GM23338 (cell line): ENCODE measurements around the gene ADAM20. TPM values are rescaled to one million over a fixed set of nuclear protein-coding genes. Genes with fewer than 3 reads are reported as not detected.

Experiments
- ATAC-seq: fragments of 200-7000 bp; cut with Tn5 transposase; 3 replicates; pipeline ENCODE4 v1.9.1; 2020
- DNase-seq: peaks from one replicate; pipeline ENCODE4 v3.0.0-alpha.2; 2015; ENCODE audit warnings: low spot score
- H2AFZ ChIP-seq: fragments of 200-600 bp; sonication (generic); 2 replicates; pipeline ENCODE4 v1.8.0; 2016; ENCODE audit warnings: antibody characterized with exemption, mild to moderate bottlenecking, moderate library complexity
- H3F3A ChIP-seq: fragments of 200-600 bp; sonication (generic); replicated peaks from 2 replicates; pipeline ENCODE4 v1.8.0; 2017; ENCODE audit warnings: antibody characterized with exemption, mixed run types, low read depth
- H3K27ac ChIP-seq: fragments of 200-600 bp; sonication (generic); 2 replicates; pipeline ENCODE4 v1.6.1; 2016; ENCODE audit warnings: low read depth
- H3K27me3 ChIP-seq: fragments of 200-600 bp; sonication (generic); 2 replicates; pipeline ENCODE4 v1.8.0; 2016; ENCODE audit warnings: mild to moderate bottlenecking, mixed run types, moderate library complexity; ENCODE audit not compliant: insufficient read depth
- H3K36me3 ChIP-seq: fragments of 200-600 bp; sonication (generic); 2 replicates; pipeline ENCODE4 v1.8.0; 2016; ENCODE audit warnings: mild to moderate bottlenecking; ENCODE audit not compliant: insufficient read depth
- H3K4me1 ChIP-seq: fragments of 200-600 bp; sonication (generic); 2 replicates; pipeline ENCODE4 v1.8.0; 2016; ENCODE audit warnings: mild to moderate bottlenecking, moderate library complexity; ENCODE audit not compliant: insufficient read depth
- H3K4me2 ChIP-seq: fragments of 200-600 bp; sonication (generic); 2 replicates; pipeline ENCODE4 v1.7.1; 2017; ENCODE audit warnings: mixed run types
- H3K4me3 ChIP-seq: fragments of 200-600 bp; sonication (generic); 2 replicates; pipeline ENCODE4 v1.6.1; 2016; ENCODE audit warnings: mixed run types
- H3K79me2 ChIP-seq: fragments of 200-600 bp; sonication (generic); replicated peaks from 2 replicates; pipeline ENCODE4 v1.8.0; 2017; ENCODE audit warnings: mild to moderate bottlenecking; ENCODE audit not compliant: insufficient read depth
- H3K9me2 ChIP-seq: fragments of 200-600 bp; sonication (generic); 2 replicates; pipeline ENCODE4 v1.8.0; 2017; ENCODE audit not compliant: insufficient read depth
- H4K20me1 ChIP-seq: fragments of 200-600 bp; sonication (generic); replicated peaks from 2 replicates; pipeline ENCODE4 v1.8.0; 2017; ENCODE audit warnings: mild to moderate bottlenecking; ENCODE audit not compliant: insufficient read depth
- H3K27ac Mint-ChIP-seq: 2 replicates; pipeline ENCODE4 v1.8.0; 2020; ENCODE audit warnings: inconsistent platforms, mild to moderate bottlenecking, moderate library complexity, mixed read lengths
- H3K27me3 Mint-ChIP-seq: 3 replicates; pipeline ENCODE4 v1.8.0; 2022; ENCODE audit warnings: low read depth, mild to moderate bottlenecking, moderate library complexity, mixed read lengths, inconsistent platforms; ENCODE audit not compliant: insufficient read depth, poor library complexity
- H3K36me3 Mint-ChIP-seq: 3 replicates; pipeline ENCODE4 v1.8.0; 2021; ENCODE audit warnings: low read depth, mild to moderate bottlenecking, inconsistent platforms, moderate library complexity, mixed read lengths
- H3K4me1 Mint-ChIP-seq: 3 replicates; pipeline ENCODE4 v1.8.0; 2020; ENCODE audit warnings: mild to moderate bottlenecking, inconsistent platforms, mixed read lengths
- H3K4me3 Mint-ChIP-seq: 3 replicates; pipeline ENCODE4 v1.8.0; 2021; ENCODE audit warnings: moderate library complexity, mild to moderate bottlenecking, inconsistent platforms, mixed read lengths
- H3K9me3 Mint-ChIP-seq: 3 replicates; pipeline ENCODE4 v1.8.0; 2020; ENCODE audit warnings: moderate library complexity, mild to moderate bottlenecking, inconsistent platforms, mixed read lengths
- CREB1 ChIP-seq: fragments of 250-450 bp; sonication (Bioruptor Pico); IDR thresholded peaks from 2 replicates; pipeline ENCODE4 v1.5.0; 2020; ENCODE audit warnings: low read depth, mild to moderate bottlenecking, moderate library complexity
- EZH2 ChIP-seq: fragments of 200-600 bp; sonication (generic); IDR thresholded peaks from one replicate; pipeline ENCODE4 v1.8.0; 2017; ENCODE audit warnings: antibody characterized with exemption, mild to moderate bottlenecking, low read depth; ENCODE audit not compliant: unreplicated experiment
- EZH2phosphoT487 ChIP-seq: fragments of 200-600 bp; sonication (generic); IDR thresholded peaks from one replicate; pipeline ENCODE4 v1.8.1; 2018; ENCODE audit warnings: antibody characterized with exemption; ENCODE audit not compliant: unreplicated experiment
- JUNB ChIP-seq: IDR thresholded peaks from one replicate; pipeline ENCODE4 v1.6.1; 2016; ENCODE audit warnings: antibody characterized with exemption; ENCODE audit not compliant: unreplicated experiment
- NANOG ChIP-seq: IDR thresholded peaks from 2 replicates; pipeline ENCODE4 v1.6.1; 2016; ENCODE audit warnings: antibody characterized with exemption, borderline replicate concordance
- POLR2AphosphoS5 ChIP-seq: IDR thresholded peaks from 2 replicates; pipeline ENCODE4 v1.6.1; 2016; ENCODE audit warnings: antibody characterized with exemption, low read depth
- STAT1 ChIP-seq: IDR thresholded peaks from one replicate; pipeline ENCODE4 v1.6.1; 2016; ENCODE audit warnings: antibody characterized with exemption; ENCODE audit not compliant: unreplicated experiment
- ZNF114 ChIP-seq: fragments of 250-450 bp; sonication (Bioruptor Pico); IDR thresholded peaks from 2 replicates; pipeline ENCODE4 v1.5.0; 2020; ENCODE audit warnings: mild to moderate bottlenecking, moderate library complexity
- ZNF331 ChIP-seq: fragments of 250-450 bp; sonication (Bioruptor Pico); IDR thresholded peaks from 2 replicates; pipeline ENCODE4 v1.5.0; 2020; ENCODE audit warnings: low read depth, mild to moderate bottlenecking, moderate library complexity
- polyA plus RNA-seq: library from polyadenylated mRNA; unstranded; fragments of >200 nt; fragmentation: Nextera tagmentation; extraction: Ambion mirVana; gene quantifications from 2 replicates; pipeline ENCODE4 v1.2.1, GENCODE V29; 2016
- total RNA-seq: library from RNA; depleted of rRNA; stranded (reverse); fragments of >200 nt; shearing (Covaris generic); gene quantifications from 2 replicates; pipeline ENCODE4 v1.2.3, GENCODE V29; 2014
- TF ChIP-seq, protein P1 (sequence below): fragments of 250-450 bp; sonication (Bioruptor Pico); IDR thresholded peaks from 2 replicates; pipeline ENCODE4 v1.5.0; 2020; ENCODE audit warnings: mild to moderate bottlenecking, moderate library complexity
- TF ChIP-seq, protein P2 (sequence below), 2 experiments: fragments of 200-600 bp in 1 of 2; sonication (generic) in 1 of 2; conservative IDR thresholded peaks; 2 replicates each; pipeline versions ENCODE4 v1.5.1 to v1.6.1; 2016 to 2017; ENCODE audit warnings: antibody characterized with exemption in 2 of 2, low read depth in 2 of 2, mild to moderate bottlenecking in 2 of 2, moderate library complexity in 1 of 2
- TF ChIP-seq, protein P3 (sequence below): IDR thresholded peaks from 2 replicates; pipeline ENCODE4 v1.6.1; 2016; ENCODE audit warnings: antibody characterized with exemption
- TF ChIP-seq, protein P4 (sequence below): IDR thresholded peaks from one replicate; pipeline ENCODE4 v1.6.1; 2018; ENCODE audit warnings: antibody characterized with exemption; ENCODE audit not compliant: unreplicated experiment

The ADAM20 gene
- total and polyA plus RNA-seq, 2 experiments from 2014 or later = 0.06 to 2.1 TPM

DNA sequence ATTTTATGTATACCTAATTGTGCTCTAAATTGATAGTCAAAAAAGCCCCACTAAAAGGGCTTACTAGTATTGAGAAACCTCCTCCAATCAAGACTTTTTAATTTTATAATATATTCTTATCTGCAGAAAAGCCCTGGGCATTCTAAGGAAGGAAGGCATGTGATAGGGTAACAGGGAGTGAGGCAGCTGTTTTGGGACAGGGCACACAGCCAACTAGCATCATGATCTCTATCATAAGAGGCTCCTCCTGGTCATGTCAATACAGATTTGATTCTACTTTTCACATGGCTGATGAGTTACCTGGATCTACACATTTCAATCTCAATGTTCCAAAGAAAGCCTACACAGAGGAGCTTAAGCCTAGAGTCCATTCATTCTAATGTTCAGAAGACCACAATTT is 9.1 kb downstream of the ADAM20 start:
- 0 out of 2 replicates have a peak, but pooled peaks cover 7% of the 10 kb centered on the region for H3K9me2 ChIP-seq
- ATAC-seq (no peak), DNase-seq (no peak)
- H3K27me3 ChIP-seq = no peaks in the 10 kb centered on the region
- H3K4me3 ChIP-seq = no peak overlapping the region
- no peak overlapping the region for H3K27ac Mint-ChIP-seq
- no peak overlapping the region for H3K4me3 Mint-ChIP-seq
- no peak overlapping the region for H3K27ac ChIP-seq
- H3K27me3 Mint-ChIP-seq = peaks cover 2% of the 10 kb centered on the region
- no peak overlapping the region for H3K4me2 ChIP-seq
- peaks cover 14% of the 10 kb centered on the region for H3K36me3 Mint-ChIP-seq
- H3K9me3 Mint-ChIP-seq = peaks cover 8% of the 10 kb centered on the region
- H3K4me1 Mint-ChIP-seq = no peaks in the 10 kb centered on the region
- no peaks in the 10 kb centered on the region for H3K4me1 ChIP-seq
- TF ChIP-seq, protein P1, sequence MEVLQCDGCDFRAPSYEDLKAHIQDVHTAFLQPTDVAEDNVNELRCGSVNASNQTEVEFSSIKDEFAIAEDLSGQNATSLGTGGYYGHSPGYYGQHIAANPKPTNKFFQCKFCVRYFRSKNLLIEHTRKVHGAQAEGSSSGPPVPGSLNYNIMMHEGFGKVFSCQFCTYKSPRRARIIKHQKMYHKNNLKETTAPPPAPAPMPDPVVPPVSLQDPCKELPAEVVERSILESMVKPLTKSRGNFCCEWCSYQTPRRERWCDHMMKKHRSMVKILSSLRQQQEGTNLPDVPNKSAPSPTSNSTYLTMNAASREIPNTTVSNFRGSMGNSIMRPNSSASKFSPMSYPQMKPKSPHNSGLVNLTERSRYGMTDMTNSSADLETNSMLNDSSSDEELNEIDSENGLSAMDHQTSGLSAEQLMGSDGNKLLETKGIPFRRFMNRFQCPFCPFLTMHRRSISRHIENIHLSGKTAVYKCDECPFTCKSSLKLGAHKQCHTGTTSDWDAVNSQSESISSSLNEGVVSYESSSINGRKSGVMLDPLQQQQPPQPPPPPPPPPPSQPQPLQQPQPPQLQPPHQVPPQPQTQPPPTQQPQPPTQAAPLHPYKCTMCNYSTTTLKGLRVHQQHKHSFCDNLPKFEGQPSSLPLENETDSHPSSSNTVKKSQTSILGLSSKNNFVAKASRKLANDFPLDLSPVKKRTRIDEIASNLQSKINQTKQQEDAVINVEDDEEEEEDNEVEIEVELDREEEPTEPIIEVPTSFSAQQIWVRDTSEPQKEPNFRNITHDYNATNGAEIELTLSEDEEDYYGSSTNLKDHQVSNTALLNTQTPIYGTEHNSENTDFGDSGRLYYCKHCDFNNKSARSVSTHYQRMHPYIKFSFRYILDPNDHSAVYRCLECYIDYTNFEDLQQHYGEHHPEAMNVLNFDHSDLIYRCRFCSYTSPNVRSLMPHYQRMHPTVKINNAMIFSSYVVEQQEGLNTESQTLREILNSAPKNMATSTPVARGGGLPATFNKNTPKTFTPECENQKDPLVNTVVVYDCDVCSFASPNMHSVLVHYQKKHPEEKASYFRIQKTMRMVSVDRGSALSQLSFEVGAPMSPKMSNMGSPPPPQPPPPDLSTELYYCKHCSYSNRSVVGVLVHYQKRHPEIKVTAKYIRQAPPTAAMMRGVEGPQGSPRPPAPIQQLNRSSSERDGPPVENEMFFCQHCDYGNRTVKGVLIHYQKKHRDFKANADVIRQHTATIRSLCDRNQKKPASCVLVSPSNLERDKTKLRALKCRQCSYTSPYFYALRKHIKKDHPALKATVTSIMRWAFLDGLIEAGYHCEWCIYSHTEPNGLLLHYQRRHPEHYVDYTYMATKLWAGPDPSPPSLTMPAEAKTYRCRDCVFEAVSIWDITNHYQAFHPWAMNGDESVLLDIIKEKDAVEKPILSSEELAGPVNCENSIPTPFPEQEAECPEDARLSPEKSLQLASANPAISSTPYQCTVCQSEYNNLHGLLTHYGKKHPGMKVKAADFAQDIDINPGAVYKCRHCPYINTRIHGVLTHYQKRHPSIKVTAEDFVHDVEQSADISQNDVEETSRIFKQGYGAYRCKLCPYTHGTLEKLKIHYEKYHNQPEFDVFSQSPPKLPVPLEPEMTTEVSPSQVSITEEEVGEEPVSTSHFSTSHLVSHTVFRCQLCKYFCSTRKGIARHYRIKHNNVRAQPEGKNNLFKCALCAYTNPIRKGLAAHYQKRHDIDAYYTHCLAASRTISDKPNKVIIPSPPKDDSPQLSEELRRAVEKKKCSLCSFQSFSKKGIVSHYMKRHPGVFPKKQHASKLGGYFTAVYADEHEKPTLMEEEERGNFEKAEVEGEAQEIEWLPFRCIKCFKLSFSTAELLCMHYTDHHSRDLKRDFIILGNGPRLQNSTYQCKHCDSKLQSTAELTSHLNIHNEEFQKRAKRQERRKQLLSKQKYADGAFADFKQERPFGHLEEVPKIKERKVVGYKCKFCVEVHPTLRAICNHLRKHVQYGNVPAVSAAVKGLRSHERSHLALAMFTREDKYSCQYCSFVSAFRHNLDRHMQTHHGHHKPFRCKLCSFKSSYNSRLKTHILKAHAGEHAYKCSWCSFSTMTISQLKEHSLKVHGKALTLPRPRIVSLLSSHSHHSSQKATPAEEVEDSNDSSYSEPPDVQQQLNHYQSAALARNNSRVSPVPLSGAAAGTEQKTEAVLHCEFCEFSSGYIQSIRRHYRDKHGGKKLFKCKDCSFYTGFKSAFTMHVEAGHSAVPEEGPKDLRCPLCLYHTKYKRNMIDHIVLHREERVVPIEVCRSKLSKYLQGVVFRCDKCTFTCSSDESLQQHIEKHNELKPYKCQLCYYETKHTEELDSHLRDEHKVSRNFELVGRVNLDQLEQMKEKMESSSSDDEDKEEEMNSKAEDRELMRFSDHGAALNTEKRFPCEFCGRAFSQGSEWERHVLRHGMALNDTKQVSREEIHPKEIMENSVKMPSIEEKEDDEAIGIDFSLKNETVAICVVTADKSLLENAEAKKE (CRISPR knock-in tag) = no peak
- TF ChIP-seq CREB1 (no peak), JUNB (no peak), STAT1 (no peak), EZH2 (no peak), POLR2AphosphoS5 (no peak), NANOG (no peak), EZH2phosphoT487 (no peak), ZNF114 (CRISPR knock-in tag) (no peak), ZNF331 (CRISPR knock-in tag) (no peak)
- TF ChIP-seq, protein P2, sequence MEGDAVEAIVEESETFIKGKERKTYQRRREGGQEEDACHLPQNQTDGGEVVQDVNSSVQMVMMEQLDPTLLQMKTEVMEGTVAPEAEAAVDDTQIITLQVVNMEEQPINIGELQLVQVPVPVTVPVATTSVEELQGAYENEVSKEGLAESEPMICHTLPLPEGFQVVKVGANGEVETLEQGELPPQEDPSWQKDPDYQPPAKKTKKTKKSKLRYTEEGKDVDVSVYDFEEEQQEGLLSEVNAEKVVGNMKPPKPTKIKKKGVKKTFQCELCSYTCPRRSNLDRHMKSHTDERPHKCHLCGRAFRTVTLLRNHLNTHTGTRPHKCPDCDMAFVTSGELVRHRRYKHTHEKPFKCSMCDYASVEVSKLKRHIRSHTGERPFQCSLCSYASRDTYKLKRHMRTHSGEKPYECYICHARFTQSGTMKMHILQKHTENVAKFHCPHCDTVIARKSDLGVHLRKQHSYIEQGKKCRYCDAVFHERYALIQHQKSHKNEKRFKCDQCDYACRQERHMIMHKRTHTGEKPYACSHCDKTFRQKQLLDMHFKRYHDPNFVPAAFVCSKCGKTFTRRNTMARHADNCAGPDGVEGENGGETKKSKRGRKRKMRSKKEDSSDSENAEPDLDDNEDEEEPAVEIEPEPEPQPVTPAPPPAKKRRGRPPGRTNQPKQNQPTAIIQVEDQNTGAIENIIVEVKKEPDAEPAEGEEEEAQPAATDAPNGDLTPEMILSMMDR (conservative IDR thresholded peaks at IDR 0.05; ENCODE audit: low read depth in 2 of 2) = no peak
- TF ChIP-seq, protein P3, sequence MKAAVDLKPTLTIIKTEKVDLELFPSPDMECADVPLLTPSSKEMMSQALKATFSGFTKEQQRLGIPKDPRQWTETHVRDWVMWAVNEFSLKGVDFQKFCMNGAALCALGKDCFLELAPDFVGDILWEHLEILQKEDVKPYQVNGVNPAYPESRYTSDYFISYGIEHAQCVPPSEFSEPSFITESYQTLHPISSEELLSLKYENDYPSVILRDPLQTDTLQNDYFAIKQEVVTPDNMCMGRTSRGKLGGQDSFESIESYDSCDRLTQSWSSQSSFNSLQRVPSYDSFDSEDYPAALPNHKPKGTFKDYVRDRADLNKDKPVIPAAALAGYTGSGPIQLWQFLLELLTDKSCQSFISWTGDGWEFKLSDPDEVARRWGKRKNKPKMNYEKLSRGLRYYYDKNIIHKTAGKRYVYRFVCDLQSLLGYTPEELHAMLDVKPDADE = no peak
- TF ChIP-seq, protein P4, sequence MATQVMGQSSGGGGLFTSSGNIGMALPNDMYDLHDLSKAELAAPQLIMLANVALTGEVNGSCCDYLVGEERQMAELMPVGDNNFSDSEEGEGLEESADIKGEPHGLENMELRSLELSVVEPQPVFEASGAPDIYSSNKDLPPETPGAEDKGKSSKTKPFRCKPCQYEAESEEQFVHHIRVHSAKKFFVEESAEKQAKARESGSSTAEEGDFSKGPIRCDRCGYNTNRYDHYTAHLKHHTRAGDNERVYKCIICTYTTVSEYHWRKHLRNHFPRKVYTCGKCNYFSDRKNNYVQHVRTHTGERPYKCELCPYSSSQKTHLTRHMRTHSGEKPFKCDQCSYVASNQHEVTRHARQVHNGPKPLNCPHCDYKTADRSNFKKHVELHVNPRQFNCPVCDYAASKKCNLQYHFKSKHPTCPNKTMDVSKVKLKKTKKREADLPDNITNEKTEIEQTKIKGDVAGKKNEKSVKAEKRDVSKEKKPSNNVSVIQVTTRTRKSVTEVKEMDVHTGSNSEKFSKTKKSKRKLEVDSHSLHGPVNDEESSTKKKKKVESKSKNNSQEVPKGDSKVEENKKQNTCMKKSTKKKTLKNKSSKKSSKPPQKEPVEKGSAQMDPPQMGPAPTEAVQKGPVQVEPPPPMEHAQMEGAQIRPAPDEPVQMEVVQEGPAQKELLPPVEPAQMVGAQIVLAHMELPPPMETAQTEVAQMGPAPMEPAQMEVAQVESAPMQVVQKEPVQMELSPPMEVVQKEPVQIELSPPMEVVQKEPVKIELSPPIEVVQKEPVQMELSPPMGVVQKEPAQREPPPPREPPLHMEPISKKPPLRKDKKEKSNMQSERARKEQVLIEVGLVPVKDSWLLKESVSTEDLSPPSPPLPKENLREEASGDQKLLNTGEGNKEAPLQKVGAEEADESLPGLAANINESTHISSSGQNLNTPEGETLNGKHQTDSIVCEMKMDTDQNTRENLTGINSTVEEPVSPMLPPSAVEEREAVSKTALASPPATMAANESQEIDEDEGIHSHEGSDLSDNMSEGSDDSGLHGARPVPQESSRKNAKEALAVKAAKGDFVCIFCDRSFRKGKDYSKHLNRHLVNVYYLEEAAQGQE = no peak
- H2AFZ ChIP-seq = no peak overlapping the region
- H4K20me1 ChIP-seq = no peaks in the 10 kb centered on the region; the same call in 1 of the 2 replicates
- peaks cover 3% of the 10 kb centered on the region; the same call in 1 of the 2 replicates for H3K36me3 ChIP-seq
- no peaks in the 10 kb centered on the region for H3F3A ChIP-seq
- no peaks in the 10 kb centered on the region for H3K79me2 ChIP-seq
